COLO829 (cell line): ENCODE measurements around the gene KCNQ1.
A peak's percentile ranks its signal among the peaks of the same experiment; 100 is the strongest.

ENCODE experiments used
- DNase-seq: peaks from one replicate; pipeline ENCODE4 v3.0.0; 2012; ENCODE audit warnings: low spot score

Gene KCNQ1

GRCh38 chr11:2883979-2884815, 439.4 kb downstream of the KCNQ1 start:
- DNase-seq, result no peak

GRCh38 chr11:2885017-2885677, 440.3 kb downstream of the KCNQ1 start:
- no peak for DNase-seq

GRCh38 chr11:2885678-2886081, 440.9 kb downstream of the KCNQ1 start, which contains the start of gene CDKN1C:
Gene CDKN1C, minus strand, starts transcription at chr11:2885775. Its CDS starts 319 bp downstream, at chr11:2885456.
- DNase-seq, result peak; percentile 81

GRCh38 chr11:2886191-2886894, 441.5 kb downstream of the KCNQ1 start:
- DNase-seq, result no peak

- no peak for DNase-seq
Observed at GRCh38 chr11:2886936-2887335, 442.1 kb downstream of the KCNQ1 start.

GRCh38 chr11:2887515-2888195, 442.8 kb downstream of the KCNQ1 start:
- DNase-seq, result no peak

- DNase-seq, result peak; percentile 88
Observed at GRCh38 chr11:2888266-2888968, 443.6 kb downstream of the KCNQ1 start.

GRCh38 chr11:2889362-2890273, 444.8 kb downstream of the KCNQ1 start:
- no peak for DNase-seq

GRCh38 chr11:2890466-2891294, 445.9 kb downstream of the KCNQ1 start:
- no peak for DNase-seq

GRCh38 chr11:2891326-2892214, 446.8 kb downstream of the KCNQ1 start:
- no peak for DNase-seq

- DNase-seq, result peak; percentile 50
Observed at GRCh38 chr11:2892215-2892966, 447.6 kb downstream of the KCNQ1 start.

- no peak for DNase-seq
Observed at GRCh38 chr11:2892967-2893528, 448.2 kb downstream of the KCNQ1 start.

- DNase-seq, result no peak
Observed at GRCh38 chr11:2893935-2894334, 449.1 kb downstream of the KCNQ1 start.

- no peak for DNase-seq
Observed at GRCh38 chr11:2896047-2896446, 451.2 kb downstream of the KCNQ1 start.

GRCh38 chr11:2897048-2897447, 452.2 kb downstream of the KCNQ1 start:
- DNase-seq, result no peak

- peak; percentile 96 for DNase-seq
Observed at GRCh38 chr11:2898366-2899079, 453.7 kb downstream of the KCNQ1 start.
